Measurements from ENCODE around the gene DLGAP4.

Gene DLGAP4

GRCh38 chr20:36261389-36262105, 44.6 kb upstream of the DLGAP4 start:
- no peaks in the 10 kb centered on the region for H3K9me2 ChIP-seq (replicated peaks; ENCODE audit: control insufficient read depth, low read length)
- no peaks in the 10 kb centered on the region for H3K36me3 ChIP-seq (ENCODE audit: control insufficient read depth, low read length)
- no peak overlapping the region for H3K27ac ChIP-seq (ENCODE audit: low read depth, low read length)
- H4K20me1 ChIP-seq (ENCODE audit: control insufficient read depth, insufficient read depth, low read depth, low read length): no peaks in the 10 kb centered on the region
- H3K4me2 ChIP-seq (ENCODE audit: low read length): no peak overlapping the region
- H3K79me2 ChIP-seq (ENCODE audit: control insufficient read depth, low read length): no peaks in the 10 kb centered on the region
- no peak overlapping the region for H3K4me3 ChIP-seq (ENCODE audit: low read length)
- H3F3A ChIP-seq (ENCODE audit: control insufficient read depth, insufficient read depth): no peaks in the 10 kb centered on the region
- no peak for TF ChIP-seq EZH2phosphoT487 (IDR thresholded peaks at IDR 0.05; ENCODE audit: borderline replicate concordance, low read length)
- TF ChIP-seq CTCF (IDR thresholded peaks at IDR 0.05; ENCODE audit: low read depth, low read length, poor library complexity, severe bottlenecking): no peak
- H3K9me3 ChIP-seq (ENCODE audit: control insufficient read depth, insufficient read depth, low read length): no peaks in the 10 kb centered on the region
- H3K4me1 ChIP-seq (ENCODE audit: control insufficient read depth, low read length): no peaks in the 10 kb centered on the region
- H3K27me3 ChIP-seq (ENCODE audit: control insufficient read depth, low read length): no peaks in the 10 kb centered on the region

- Histone ChIP-seq H3K27ac (ENCODE audit: low read depth, low read length) (no peak overlapping the region), H3K4me3 (ENCODE audit: low read length) (no peak overlapping the region), H4K20me1 (ENCODE audit: control insufficient read depth, insufficient read depth, low read depth, low read length) (no peaks in the 10 kb centered on the region), H3K9me2 (replicated peaks; ENCODE audit: control insufficient read depth, low read length) (no peaks in the 10 kb centered on the region), H3K4me1 (ENCODE audit: control insufficient read depth, low read length) (no peaks in the 10 kb centered on the region), H3K4me2 (ENCODE audit: low read length) (no peak overlapping the region), H3F3A (ENCODE audit: control insufficient read depth, insufficient read depth) (no peaks in the 10 kb centered on the region), H3K9me3 (ENCODE audit: control insufficient read depth, insufficient read depth, low read length) (no peaks in the 10 kb centered on the region), H3K36me3 (ENCODE audit: control insufficient read depth, low read length) (no peaks in the 10 kb centered on the region), H3K79me2 (ENCODE audit: control insufficient read depth, low read length) (no peaks in the 10 kb centered on the region), H3K27me3 (ENCODE audit: control insufficient read depth, low read length) (no peaks in the 10 kb centered on the region)
- TF ChIP-seq CTCF (IDR thresholded peaks at IDR 0.05; ENCODE audit: low read depth, low read length, poor library complexity, severe bottlenecking) (no peak), EZH2phosphoT487 (IDR thresholded peaks at IDR 0.05; ENCODE audit: borderline replicate concordance, low read length) (no peak)
Measured at GRCh38 chr20:36262440-36262839, 43.7 kb upstream of the DLGAP4 start.

GRCh38 chr20:36264426-36265246, 41.5 kb upstream of the DLGAP4 start:
- no peaks in the 10 kb centered on the region for H3K79me2 ChIP-seq (ENCODE audit: control insufficient read depth, low read length)
- no peak overlapping the region for H3K4me2 ChIP-seq (ENCODE audit: low read length)
- H3K4me3 ChIP-seq (ENCODE audit: low read length): no peak overlapping the region
- TF ChIP-seq EZH2phosphoT487 (IDR thresholded peaks at IDR 0.05; ENCODE audit: borderline replicate concordance, low read length) (no peak), CTCF (IDR thresholded peaks at IDR 0.05; ENCODE audit: low read depth, low read length, poor library complexity, severe bottlenecking) (no peak)
- H3K9me2 ChIP-seq (replicated peaks; ENCODE audit: control insufficient read depth, low read length): no peaks in the 10 kb centered on the region
- H4K20me1 ChIP-seq (ENCODE audit: control insufficient read depth, insufficient read depth, low read depth, low read length): no peaks in the 10 kb centered on the region
- no peaks in the 10 kb centered on the region for H3K4me1 ChIP-seq (ENCODE audit: control insufficient read depth, low read length)
- H3F3A ChIP-seq (ENCODE audit: control insufficient read depth, insufficient read depth): no peaks in the 10 kb centered on the region
- no peaks in the 10 kb centered on the region for H3K36me3 ChIP-seq (ENCODE audit: control insufficient read depth, low read length)
- H3K27ac ChIP-seq (ENCODE audit: low read depth, low read length): no peak overlapping the region
- no peaks in the 10 kb centered on the region for H3K27me3 ChIP-seq (ENCODE audit: control insufficient read depth, low read length)
- H3K9me3 ChIP-seq (ENCODE audit: control insufficient read depth, insufficient read depth, low read length): no peaks in the 10 kb centered on the region

Data from DOHH2 (cell line).